Esophagus squamous epithelium (tissue), 4 donors: ENCODE results near the gene PARD3B.

Experiments used
- CTCF ChIP-seq, 6 experiments: fragments of 450-650 bp in 4 of 6; fragments of 200-600 bp in 2 of 6; sonication (generic) in 2 of 6; IDR thresholded peaks; one replicate each; pipeline ENCODE4 v1.5.1; 2016 to 2019; ENCODE audit warnings: antibody characterized with exemption in 6 of 6, mild to moderate bottlenecking in 4 of 6, moderate library complexity in 4 of 6
- POLR2A ChIP-seq, 4 donors: fragments of 450-650 bp; IDR thresholded peaks; one replicate each; pipeline ENCODE4 v1.6.1; 2017; ENCODE audit warnings: antibody characterized with exemption in 4 of 4, mild to moderate bottlenecking in 4 of 4, moderate library complexity in 3 of 4

- TF ChIP-seq CTCF (IDR thresholded peaks at IDR 0.05) (no peak), POLR2A (IDR thresholded peaks at IDR 0.05) (no peak)
These were observed 1012.6 kb downstream of the PARD3B start for GRCh38 chr2:205557873-205558272.
